GM18858 (cell line): ENCODE measurements around the gene SRGAP2B.
"Not testable (repeated sequence)": the region's sequence is repeated elsewhere in the genome, so short reads cannot be mapped to it uniquely, and the experiment has no call there.

Experiments used
- ATAC-seq: cut with Tn5 transposase; IDR thresholded peaks from one replicate; pipeline ENCODE4 v1.9.1; 2021; ENCODE audit not compliant: unreplicated experiment

SRGAP2B gene

DNA sequence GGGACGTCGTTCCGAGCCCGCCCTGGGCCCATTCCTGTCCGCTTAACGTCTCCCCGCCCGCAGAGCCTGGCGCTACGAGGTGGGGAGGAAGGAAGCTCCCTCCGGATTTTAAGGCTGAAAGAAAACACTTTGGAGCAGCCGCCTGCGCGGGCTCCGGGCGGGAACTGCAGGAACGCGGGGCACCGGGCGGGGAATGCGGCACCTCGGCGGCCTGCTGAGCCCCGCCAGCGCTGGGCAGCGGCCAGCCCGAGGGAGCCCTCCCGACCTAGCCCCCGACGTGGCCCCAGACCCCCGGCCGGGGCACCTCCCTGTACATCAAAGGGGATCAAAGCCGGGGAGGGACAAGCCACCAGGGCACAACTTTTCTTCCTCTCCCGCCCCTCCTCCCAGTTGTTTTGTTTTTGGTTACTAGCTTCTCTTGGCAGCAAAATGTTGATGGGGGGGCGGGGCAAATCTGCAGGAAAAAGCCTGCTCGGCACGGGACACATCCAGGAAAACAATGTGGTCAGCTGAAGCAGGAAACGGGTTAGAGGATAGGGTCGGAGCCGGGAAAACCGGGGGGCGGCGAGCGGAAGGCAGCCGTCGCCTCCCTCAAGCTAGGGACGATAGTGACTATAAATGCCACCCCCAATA lies 1.5 kb downstream of the SRGAP2B start:
- ATAC-seq: not testable (repeated sequence)

DNA sequence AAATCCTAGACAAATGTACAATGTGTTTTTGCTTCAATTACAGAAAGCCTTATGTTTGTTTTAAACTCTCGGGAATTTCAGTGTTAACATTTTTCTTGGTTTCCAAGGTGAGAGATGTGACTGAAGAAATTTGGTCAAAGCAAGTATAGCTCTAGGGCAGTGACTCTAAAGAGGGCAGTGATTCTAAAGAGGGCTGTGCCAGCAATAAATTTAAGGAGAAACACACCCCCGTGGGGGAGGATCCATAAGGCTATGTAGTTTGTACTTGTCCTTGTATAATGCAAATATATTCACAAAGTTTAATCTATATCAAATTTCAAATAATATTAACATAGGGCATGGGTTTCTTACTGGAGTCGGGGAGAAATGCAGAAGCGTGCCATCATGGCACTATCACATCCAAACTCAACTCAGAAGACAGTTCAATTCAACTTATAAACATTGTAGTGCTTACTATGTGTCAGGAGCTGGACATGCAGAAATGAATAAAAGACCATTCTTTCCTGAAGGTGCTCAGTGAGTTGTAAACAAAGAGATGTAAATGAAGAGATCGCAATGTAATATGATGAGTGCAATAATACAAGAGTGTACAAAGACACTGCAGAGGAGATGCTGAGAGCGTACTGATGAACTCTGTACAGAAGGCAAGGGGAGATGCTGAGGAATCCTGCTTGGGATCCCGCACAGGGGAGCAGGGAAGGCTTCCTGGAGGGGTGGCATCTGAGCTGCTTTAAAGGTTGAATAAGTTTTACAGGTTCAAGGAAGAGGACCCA lies 12.5 kb downstream of the SRGAP2B start:
- not testable (repeated sequence) for ATAC-seq

DNA sequence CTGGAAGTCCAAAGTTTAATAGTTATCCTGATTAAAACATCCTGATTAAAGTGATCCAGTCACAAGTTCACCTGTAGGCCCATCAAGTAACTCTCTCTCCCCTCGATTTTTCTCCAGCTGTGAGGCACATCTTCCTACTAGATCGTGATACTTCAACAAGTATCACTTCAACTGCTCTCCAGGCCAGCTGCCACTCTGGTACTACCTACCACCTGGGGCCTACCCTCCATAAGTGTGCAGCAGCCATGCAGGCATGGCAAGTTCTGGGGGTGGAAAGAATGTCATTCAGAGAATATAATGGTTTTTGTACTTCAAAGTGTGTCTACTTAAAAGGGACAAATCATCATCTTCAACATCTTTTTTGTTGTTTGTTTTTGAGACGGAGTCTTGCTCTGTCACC lies 14.9 kb downstream of the SRGAP2B start:
- ATAC-seq: not testable (repeated sequence)

DNA sequence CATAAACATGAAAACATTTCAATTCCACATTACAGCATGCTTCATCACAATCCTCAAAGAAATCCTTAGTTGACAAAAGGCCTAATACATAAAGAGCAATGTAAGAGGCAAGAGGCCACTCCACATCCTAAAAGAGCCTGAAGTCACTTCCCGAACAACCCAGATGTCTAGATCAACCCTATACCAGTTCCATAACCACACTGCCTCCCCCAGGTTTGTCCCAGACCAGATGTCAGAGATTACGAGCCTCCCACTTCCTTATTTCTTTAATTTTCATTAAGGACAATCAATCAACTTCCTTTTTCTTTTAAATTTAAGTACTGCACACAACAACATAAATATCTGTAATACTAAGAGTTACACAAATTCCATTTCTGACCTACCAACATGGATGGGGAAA lies 15.4 kb downstream of the SRGAP2B start:
- not testable (repeated sequence) for ATAC-seq

DNA sequence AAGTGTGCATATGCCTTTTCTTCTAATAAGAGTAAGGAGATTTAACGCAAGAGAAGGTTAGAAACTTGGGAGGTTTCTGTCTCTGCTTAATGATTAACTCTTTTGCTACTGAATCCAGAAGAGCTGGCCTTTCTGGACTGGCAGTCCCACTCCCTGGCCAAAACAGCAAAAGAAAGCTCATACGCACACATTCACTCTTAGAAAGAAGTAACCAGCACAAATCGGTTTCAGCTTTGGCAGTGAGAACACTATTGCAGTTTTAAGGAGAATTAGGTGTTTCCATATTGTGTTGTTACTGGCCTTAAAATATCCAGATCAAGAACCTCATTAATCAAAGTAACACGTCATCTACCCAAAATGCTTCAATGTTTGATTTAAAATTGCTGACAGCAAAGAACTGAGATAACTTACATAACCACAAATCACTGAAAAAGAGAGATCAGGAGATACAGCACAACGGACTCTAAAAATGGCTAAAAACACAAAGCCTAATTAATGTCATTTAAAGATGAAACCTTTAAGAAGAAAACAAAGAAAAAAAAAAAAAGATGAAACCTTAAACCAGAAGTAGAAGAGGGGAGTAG lies 16.2 kb downstream of the SRGAP2B start:
- ATAC-seq: not testable (repeated sequence)

DNA sequence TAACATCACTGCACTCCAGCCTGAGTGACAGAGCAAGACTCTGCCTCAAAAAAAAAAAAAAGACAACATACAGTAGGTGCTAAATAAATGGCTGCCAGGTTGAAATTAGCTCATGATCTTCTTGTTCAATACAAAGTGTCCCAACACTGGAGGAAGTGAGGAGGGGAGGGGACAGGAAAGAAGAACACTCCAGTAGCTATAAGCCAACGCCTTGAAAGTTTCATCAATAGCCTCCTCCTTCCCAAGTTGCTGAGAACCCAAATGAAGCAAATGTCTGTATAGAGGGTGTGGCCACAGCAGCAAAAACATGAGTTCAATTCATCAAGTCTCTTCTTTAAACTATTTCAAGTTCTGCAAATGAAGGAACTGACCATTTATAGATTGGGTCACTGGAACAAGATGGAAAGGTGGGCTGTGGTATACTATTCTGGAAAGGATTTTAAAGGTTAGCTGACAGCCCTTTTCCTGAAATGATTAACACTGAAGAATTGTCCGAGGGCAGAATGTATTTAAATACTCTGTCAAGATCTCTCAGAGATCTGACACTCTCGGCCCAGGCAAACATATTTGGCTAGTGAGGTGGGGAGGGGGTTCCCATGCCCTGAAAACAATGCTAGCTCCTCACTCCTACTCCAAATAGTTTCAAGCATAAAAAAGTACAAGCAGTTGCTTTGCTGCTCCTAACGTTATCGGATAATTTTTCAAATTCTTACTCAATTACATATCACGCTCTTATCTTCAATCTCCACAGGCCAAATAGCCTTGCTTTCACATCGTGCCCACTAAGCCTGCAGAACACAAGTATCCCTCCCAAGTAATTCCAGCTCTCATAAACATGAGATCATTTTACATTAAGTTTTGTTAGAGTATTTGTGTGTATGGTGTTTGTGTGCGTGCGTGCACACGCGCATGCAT lies 17.0 kb downstream of the SRGAP2B start:
- ATAC-seq: not testable (repeated sequence)

DNA sequence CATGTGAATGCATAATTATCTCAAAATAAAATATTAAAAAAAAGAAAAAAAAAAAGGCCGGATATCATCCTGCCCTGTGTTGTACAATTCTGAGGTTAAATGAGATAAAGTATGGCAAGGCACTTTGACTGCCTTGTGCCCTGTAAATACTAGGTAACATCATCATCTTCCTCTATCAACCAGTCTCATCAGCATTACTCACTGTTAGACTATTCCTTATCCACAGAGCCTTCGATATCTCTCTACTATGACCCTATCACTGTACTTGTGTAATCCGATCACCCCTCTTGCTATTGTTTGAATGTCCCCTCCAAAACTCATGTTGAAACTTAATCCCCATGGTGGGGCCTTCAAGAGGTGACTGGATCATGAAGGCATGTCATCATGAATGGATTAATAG lies 18.3 kb downstream of the SRGAP2B start:
- ATAC-seq: not testable (repeated sequence)

DNA sequence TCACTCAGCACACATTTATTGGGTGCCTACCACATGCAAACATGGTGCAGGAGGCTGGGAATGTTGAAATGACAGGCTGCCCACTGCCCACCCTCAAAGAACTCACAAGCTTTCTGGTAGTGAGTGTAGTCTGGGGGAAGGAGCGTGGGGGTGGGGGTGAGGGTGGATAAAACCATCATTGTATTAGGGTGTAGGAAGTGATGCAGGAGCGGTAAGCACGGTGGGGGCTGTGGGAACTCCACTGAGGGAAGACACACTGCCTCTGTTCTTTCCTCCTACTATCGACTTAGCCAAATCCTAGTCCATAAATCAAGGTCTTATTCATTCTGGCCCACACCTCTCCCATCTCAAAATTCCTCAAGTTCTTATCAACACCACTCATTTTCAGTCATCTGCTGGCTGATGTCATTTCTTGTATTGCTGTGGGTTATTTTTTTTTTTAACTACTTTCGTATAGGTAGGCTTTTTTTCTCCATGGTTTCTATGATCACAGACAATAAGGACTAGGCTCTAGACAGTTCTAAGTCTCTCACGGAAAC lies 21.0 kb downstream of the SRGAP2B start:
- not testable (repeated sequence) for ATAC-seq

DNA sequence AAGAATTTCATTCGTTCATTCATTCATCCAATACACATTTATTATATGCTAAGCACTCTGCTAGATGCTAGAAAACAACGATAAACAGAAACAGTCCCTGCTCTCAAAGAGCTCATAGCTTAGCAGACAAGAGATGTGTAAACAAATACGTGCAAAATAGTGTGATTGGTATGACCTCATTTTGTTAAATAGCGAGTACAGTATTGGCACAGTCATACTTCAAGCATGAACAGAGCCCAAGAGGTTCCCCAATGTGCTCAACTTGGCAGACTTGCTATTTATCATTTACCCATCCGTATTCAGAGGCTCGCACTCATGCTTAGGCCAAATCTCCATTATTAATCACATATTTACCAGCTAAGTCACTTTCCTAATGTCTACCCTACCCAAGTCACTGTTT lies 23.6 kb downstream of the SRGAP2B start:
- ATAC-seq: not testable (repeated sequence)

DNA sequence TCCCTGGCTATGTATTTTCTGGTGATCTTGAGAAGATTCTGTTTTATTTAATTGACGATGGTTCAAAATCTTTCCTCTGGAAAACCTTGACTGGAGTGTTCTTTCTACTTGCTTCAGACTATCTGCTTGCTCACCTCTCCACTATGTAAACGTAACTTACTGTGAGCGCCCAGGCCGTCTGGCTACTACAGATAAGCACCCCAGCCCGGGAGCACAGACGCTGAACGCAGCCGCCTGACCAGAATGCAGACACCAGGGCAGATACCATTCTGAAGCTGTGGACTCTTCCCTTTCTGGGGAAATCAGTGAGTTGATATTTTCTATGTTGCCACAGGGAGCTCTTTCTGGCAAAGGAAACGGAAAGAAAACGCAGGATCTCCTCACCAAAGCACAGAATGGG lies 28.6 kb downstream of the SRGAP2B start:
- ATAC-seq: not testable (repeated sequence)

DNA sequence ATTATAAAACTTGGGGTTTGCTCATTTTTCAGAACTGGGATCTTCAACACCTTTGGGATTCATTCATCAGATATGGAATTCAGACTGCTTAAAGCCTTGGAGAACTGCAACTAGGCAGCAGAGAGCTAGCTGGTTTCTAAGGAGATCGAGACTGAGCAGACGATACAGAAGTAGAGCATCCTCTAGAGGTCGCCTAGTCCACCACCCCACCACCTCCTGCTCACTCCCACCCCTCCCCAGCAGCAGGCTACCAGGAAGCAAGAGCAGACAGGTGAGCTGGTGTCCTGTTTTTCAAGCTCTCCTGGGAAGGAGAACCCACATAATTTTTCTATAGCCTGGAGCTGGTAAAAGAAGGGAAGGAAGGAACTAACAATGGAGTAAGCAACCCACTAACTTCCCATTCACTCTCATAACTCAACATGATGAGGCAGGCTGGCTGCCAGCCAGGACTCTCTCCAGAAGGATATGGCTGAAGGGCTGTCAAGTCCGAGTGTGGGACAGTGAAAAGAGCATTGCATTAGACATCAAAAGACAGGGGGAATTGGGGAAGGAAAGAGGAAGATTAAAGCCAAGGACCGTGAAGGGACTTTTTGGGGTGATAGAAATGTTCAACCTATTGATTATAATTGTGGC lies 29.8 kb downstream of the SRGAP2B start:
- not testable (repeated sequence) for ATAC-seq

DNA sequence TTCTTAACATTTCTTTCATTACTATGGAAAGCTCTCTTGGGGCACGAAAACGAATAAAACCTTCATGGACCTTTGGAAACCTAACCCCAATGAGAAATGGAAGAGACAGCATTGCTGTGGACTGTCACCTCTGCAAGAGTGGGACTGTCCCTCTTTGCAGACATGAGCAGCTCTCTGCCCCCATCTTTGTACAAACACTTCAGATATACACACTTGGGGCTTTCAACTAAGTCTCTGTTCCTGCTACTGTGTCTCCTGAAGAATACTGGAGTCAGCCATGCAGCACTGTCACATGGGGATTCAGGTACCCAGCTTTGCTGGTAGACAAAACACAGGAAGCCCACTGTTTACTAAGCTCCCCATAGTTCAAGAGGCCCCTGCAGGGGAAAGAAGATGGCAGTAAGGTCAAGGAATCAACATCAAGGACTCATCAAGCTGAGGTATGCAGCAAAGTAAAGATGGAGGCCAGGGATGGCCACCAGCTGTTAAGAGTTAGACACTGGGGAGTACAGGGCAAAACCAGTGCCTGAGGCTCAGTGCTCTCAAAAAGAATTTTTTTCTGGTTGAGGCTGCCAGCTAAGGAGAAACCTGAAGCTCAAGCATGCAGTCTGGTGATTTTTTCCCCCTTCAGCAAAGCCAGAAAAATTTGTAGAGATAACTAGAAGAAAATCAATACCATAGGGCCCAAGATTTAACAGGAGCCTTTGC lies 31.0 kb downstream of the SRGAP2B start:
- ATAC-seq: not testable (repeated sequence)

DNA sequence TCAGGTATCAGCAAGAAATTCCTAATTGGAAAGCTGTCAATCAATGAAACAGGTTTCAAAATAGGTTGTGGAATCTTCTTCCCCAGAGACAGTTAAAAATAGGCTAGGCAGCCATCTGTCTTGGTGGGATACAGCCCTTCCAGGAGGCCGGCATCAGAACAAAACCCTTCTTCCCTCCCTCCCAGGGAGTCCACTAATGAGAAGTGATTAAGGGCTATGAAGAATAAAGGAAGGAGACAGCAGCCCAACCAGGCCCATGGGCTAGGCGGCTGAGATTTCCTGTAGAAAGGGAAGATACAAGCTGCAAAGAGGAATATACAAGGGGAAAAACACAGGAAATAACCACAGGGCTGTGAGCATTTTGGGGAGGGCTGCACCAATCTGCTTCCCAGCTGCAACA lies 31.8 kb downstream of the SRGAP2B start:
- not testable (repeated sequence) for ATAC-seq

DNA sequence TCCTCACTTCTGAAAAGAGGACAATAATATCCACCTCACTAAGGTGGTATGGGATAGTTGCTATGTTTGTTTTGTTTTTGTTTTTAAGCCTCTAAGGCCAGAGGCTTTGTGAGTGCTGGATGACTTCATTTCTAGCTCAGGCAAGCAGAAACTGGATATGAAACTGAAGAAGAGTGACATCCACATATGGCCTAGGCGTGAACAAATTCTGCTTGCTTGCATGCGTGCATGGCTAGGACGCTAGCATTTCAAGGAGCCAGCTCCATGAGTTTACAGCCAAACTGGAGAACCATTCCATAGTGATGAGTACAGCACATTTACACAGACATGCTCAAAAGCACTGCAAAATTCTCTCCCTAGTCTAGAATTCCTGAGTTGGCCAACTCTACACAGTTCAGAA lies 36.9 kb downstream of the SRGAP2B start:
- peak; percentile 31 for ATAC-seq

DNA sequence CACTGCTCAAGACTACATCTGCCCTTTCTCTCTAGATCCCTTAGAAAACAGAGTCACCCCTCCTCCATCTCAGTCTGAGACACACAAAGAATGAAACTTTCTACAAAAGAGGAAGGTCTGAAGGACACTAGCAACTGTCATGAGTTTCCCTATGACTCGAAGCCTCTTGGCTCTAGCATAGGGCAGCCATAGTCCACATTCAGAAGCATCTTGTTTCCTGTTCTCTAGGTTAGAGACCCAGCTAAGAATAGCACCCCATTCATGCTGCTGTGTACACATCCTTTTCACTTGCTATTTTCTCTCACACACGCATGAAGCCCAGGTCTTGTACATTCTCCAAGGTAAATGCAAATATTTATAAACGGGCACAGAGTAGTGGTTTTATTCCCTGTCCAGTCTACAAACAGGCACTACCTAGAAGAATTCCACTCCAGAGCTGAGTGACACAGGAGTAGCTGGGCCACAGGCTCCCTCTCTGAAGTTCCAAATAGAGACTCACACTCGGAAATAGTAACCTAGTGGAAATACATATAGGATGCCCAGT lies 39.8 kb downstream of the SRGAP2B start:
- ATAC-seq: peak; percentile 99

DNA sequence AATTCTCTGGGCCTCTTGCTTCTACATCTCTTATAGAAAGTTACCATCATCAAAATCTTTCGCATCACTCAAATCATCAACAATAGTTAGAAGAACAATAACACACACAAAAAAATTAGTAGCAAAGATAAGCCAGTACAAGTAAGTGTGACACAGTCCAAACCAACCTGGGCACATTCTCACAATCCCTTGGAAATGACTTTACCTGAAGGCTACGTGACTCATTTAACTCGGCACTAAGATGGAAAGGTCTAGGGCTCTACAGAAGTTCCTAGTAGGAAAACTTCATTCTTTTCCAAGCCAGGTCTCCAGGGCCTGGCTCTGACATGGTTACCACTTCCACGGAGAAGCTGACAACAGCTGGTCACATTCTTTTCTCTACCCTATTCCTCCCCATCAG lies 41.7 kb downstream of the SRGAP2B start:
- not testable (repeated sequence) for ATAC-seq

DNA sequence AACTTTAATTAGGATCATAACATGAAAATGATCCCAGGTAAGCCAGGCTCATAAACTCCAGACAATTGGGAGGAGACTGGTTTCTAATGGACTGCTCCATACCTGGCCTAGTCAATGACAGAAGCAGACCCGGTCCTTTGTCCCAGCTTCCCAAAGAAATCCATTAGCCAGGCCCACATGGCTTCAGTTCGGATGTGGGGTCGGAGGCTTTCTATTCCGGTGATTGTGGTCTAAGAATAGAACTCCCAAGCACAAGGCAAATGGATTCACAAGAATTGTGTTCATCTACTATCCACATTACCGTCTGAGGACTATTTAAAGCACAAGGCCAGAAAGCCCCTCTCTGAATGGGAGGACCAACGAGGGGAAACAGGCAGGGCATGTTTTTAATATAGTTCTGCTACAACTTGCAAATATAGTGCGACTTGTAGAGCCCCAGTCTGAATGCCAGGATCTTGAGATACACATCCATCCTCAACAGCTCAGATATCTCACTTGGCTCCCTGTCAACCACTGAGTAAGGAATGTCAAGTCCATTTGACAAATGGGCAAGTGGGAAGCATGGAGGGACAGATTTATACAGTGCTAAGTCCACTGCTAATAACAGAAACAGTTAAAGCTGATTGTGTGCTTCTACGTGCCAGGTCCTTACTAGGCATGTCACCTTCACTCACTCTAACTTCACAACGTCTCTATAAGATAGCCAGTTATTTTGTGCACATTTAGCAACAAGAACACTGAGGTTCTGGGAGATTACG lies 42.9 kb downstream of the SRGAP2B start:
- ATAC-seq: not testable (repeated sequence)

DNA sequence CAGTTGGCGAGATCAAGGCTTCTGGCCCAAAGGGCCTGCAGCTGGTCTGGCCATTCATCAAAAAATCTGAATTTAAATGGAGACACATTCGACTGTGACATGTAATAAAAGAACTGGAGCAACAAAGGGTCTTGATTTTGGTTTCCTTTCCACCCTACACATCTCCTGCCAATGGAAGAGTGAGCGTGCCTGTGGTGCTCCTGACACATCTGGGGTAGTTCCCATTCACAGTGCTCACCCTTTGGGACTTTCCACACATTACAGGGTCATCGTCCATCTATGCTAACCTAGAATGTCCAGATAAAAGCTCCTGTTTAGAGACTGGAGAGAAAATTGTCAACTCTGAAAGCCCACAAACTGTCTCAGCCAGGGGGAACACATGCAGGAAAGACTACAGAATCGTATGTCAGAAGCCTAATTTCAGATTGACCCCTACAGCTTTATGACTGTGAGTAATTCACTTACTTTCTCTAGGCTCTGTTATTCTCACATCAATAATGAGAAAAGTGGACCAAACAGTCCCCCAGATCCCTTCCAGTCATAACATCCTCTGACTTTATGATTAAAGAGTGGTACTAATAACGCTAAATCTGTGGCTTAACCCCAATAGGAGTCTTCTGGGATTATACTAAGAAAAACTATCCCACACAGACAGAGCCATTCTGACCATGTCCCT lies 46.8 kb downstream of the SRGAP2B start:
- ATAC-seq: not testable (repeated sequence)
